ENCODE measurements around the gene DIP2C.
"Not testable (repeated sequence)": the region's sequence is repeated elsewhere in the genome, so short reads cannot be mapped to it uniquely, and the experiment has no call there.

Gene DIP2C

DNA sequence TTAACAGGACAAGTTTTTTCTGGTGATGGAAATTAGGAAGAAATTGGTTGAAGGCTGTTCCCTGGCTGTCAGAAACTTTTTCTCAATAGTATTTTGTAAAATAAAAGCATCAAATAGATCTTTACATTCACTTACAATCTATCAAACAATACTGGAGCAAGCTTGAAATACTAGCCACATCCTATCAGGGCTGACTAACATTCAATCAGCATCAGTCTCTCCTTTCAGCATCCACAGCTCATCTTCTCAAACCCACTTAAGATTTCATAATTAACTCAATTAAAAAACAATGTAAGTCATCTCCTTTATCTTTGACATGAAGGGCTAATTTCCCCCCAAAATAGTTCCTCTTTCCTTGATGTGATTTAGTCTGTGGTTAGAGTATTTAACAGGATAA lies 80.2 kb downstream of the DIP2C start:
- DNase-seq, result no peak

- DNase-seq, result no peak
These were observed 80.9 kb downstream of the DIP2C start for GRCh38 chr10:608331-609261.

DNA sequence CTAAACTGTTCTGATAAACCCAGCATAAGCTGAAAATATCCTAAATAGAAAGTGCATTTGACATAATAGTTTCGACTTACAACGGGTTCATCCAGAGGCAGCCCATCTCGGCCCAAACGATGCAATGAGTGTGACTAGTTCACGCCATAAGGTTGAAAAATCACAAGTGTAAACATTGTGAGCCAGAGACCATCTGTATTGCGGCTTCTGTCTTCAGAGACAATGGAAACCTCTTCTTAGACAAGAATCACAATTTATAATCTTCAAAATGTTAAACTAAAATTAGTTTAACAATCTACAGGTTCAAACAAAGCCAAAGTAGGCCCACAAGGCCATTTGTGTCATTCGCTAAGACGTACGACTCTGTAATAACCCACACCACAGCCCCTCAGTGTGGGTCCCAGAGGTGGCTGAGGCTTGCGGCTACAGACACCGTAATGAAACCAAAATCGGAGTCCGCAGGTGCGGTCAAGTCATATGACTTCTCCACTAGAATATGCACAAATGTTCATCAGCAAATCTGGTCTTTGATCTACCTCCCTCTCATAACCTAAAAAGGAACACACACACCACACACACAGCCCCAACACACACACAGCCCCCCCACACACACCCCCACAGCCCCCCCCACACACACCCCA lies 81.8 kb downstream of the DIP2C start:
- no peak for DNase-seq

DNA sequence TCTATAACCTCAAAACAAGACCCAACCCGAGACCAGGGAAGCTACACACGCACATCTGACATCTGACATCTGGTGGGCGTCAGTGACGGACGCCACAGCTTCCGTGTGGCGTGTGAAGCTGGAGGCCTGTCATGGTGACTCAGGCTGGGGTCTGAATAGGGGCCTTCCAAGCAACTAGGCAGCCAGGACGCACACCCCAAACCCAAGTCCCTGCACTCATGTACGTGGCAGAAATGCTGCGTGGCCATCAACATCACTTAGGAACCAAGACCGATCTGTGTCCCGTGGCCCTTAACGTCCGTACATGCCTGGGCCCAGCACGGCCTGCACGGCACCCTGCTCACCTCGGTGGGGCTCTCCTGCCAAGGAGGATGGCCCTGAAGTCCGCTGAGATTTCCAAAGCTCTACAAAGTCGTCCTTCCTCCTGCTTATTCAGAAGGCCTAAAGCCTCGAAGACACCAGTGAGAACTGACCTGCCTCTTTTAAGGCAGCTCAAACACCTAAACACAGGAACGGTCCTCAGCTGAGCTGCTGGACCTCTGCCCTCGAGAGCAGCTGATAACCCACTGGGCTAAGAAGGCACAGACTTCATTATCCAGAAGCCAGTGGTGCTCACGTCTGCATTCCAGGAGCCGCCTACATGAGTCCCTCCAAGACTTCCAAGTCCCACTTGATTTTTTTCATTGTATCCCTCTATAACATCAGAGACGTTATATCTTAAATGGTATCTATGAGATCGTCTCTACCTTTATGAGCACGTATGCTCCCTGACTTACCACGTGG lies 82.5 kb downstream of the DIP2C start:
- no peak for DNase-seq

DNA sequence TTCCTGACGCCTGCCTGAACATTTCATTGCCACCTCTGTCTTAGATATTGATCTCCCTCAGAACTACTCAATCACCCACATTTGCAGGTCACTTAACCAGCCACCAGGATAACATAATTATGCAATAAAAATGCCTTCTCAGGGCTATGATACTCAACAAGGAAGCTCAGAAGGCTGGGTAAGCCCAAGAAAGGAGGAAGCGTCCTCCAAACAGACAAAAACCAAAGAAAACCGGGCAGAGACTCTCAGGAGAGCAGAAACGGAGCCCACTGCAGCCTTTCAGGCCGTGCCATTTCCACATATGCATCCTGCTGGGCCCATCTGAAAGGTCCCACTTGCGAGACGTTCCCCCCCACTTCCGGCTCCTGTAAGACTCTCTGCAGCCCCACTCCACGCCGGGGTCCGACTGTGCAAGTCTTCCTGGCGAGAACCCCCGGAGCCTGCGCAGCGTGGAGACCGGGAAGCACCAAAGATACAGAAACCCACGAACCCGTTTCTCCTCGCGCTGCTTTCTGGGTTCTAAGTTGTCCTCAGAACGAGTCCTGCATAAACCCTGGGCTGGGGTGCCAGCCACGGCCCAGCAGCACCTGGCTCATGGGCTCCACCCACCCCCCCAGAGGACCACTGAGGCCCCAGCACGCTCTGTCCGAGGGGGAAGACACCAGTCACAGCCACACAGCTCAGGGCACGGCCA lies 83.7 kb downstream of the DIP2C start:
- no peak for DNase-seq

DNA sequence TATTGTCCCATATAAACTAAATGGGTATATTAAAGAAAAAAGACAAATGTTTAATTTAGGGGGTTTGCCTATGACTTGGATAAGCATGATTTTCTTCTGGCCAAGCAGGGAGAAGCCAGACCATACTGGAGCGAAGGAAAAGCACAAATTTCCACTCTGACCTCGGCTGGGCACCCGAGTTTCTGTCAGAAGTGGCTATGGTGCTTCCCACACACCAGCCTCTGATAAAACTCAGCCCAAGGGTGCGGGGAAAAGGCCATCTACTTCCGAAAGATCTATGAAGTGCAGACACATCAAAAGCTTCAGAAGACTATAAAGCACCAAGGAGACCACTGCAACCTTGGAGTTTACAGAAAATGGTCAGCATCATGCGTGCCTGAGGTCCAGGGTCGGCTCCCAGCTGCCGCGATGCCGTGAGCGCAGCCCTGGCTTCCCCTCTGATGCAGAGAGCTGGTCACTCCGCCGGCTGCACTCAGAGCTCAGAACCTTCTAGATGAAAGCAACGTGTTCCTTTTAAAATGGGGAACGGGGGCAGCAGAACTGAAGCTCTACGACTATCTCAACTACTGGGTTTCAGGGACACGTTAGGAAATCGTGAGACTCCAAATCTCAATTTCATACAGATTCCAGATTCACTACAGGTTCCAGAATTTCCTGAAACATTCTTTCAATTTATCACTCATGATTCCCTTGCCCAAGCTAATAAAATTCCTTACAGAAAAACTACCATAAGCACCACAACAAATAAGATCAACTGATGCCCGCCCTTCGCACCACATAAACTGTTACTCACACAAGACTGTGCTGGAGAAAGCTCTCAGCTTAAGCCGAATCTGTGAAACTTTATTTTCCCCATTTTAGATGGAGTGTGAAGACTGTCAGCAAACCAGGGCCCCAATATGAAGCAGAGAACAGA lies 84.5 kb downstream of the DIP2C start:
- DNase-seq, result no peak

- DNase-seq, result no peak
These were observed 85.7 kb downstream of the DIP2C start for GRCh38 chr10:603745-604144.

- no peak for DNase-seq
These were observed 87.0 kb downstream of the DIP2C start for GRCh38 chr10:602391-603005.

DNA sequence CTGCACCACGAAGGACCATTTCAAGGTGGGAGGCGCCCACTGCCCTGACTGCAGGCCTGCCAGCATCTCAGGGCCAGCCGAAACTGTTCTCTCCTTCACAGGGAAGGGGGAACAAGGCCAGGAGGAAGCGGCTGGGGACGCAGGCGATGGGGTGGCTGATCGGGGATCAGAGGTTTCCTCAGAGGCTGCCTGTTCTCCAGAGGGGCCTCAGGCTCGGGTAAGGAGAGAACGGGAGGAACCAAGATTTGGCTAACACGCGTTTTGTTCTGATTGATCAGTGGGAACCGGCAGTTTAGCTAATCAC lies 87.9 kb downstream of the DIP2C start:
- no peak for DNase-seq

DNA sequence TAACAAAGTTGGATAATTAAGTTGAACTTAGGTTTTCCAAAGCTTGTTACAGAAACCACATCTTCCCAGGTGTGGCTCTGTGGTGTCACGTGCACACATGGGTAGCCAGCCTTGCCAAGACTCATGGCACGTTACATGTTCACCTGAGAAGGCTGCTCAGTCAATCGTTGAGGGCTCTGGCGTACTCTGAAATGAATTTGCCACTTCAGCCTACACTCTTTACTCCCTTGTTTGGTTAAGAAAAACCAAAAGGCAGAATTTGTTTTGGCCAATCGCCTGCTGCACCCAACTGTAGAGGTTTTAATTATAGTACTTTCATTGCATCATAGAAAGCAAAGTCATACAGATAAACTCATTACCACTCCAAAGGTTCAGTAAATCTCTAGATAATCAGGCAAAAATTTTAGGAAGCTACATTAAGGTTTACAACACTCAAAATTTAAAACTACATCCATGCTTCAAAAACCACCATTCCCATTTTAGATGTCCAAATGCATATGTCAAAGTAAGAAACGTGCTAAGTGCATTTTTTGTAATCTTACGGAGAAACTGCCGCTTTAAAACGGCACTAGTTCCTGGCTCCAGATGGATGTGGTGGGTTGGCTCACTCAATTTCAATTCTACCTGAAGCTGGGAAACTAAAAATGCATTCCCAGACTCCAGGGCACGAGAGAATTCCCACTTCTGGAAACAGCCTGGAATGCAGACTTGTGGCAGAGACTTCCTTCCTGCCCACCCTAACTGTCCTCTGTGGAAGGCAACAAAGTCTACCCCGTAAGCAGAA lies 88.4 kb downstream of the DIP2C start:
- no peak for DNase-seq

DNA sequence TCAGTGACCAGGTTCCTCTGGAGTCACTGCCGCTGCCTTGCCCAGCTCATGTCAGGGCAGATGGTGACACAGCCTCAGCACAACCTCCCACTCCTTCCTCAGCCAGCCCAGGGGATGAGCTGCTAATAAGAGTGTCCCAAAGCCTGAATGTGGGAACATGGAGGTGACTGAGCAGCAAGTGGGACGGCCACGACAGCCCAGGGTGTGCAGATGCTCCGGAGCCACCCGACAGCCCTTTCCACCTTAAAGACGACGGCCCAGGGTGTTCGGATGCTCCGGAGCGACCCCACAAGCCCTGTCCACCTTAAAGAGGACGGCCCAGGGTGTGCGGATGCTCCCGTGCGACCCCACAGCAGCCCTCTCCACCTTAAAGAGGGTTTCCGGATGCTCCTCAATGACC lies 89.2 kb downstream of the DIP2C start:
- DNase-seq, result no peak

GRCh38 chr10:599767-600166 lies 89.7 kb downstream of the DIP2C start:
- no peak for DNase-seq

DNA sequence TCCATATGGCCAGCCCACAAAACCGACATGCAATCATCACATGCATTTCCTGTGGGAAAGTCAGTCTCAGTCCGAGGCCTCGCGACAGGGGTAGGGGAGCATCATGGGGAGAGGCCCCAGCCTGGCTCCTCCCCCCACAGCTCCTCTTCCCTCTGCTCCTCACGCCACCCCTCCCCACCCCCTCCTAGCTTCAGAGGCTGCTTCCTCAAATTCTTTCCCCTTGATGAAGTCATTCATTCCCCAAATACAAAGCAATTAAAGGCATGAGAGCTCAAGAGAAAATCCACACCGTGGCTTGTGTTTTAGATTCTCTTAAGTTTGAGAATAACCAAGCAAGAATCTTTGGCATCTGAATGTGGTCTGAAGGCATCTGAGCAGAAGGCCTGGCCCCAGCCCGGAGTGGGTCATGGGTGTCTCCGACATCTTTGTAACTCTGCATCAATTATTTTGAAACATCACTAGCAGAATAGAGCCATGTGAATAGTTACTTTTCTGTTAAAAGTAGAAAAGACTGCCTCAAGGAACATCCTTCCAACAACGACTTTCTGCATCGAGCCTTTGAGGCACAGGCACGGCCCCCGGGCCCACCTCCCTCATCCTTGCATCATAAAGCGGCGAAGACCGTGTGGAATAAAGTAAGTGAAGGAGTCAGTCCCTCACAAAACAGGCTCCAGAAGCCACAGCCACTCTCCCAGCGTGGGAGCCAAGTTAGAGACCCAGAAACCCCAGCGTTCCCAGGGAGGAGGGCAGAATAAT lies 90.9 kb downstream of the DIP2C start:
- DNase-seq, result no peak

- DNase-seq, result no peak
These were observed 91.5 kb downstream of the DIP2C start for GRCh38 chr10:597976-598375.

GRCh38 chr10:596725-597345 lies 92.6 kb downstream of the DIP2C start:
- no peak for DNase-seq

- not testable (repeated sequence) for DNase-seq
These were observed 93.3 kb downstream of the DIP2C start for GRCh38 chr10:596131-596530.

DNA sequence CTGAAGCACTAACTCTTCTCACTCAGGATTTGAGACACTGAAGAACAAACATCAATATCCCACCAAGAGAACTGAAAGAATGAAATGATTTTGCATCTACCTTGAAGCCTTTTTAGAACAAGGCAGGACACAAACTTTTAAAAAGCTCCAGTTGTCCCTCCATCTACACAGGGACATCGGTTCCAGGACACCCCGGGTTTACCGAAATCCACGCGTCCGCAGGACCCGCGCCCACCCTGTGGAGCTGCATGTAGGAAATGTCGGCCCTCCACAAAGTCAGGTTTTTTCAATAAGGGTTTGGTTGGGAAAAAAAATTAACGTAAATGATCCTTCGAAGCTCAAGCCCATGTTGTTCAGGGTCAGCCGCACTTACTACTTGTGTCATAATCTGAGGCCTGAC lies 94.0 kb downstream of the DIP2C start:
- DNase-seq, result no peak

DNA sequence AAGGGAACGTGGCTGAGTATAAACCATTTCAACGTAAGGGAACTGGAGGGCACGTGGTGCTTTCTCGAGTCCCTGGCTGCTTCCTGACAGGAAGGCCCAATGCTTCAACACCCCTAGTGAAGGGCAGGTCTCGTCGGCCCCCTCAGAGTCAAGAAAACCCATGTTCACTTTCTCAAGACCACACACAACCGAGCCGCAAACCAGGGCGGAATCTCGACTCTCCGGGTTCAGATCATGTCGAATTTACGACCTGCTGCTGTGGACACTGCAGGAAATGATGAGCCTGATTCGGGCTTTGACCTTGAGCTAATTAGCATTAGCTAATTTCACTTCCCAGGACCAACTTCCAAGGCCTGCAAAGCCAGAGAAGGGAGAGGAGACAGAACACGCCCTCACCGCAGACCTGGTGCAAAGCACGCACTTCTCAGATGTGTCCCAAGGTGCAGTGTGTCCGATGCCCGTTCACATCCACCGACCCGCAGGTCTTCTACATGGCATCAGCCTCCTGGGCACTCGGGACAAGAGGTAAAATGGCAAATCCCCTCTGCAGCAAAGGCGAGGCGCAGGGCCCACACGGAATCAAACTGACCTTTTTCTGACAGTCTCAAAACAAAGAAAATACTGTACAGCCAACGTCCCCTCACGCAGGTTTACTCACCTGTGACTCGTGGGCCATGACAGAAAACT lies 94.7 kb downstream of the DIP2C start:
- no peak for DNase-seq

DNA sequence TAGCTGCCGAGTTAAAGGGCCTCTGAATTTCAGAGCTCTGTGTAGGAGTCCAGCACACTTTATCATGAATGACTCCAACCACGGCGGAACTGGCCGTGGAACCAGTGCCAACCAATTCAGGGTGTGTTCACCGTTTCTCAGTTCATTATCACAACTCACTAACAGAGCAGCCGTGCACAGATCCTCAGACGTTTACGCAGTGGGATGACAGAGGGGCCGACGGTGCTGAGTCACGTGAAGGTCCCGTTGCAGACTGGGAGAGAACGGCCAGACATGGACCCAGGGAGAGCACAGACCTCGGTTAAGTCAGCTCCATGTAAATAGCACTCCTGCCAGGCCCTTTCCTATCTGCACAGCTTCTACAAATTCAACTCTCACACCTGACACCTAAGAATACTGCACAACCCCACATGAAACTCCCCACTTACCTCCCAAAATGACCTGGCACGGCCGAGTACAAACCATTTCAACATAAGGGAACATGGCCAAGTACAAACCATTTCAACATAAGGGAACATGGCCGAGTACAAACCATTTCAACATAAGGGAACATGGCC lies 95.5 kb downstream of the DIP2C start:
- DNase-seq, result no peak

Data from NCI-H187 (cell line).